Neural progenitor cell (in vitro differentiated cells): ENCODE data around the gene EIF3A. TPM values are rescaled to one million over a fixed set of nuclear protein-coding genes. Genes with fewer than 3 reads are reported as not detected.

Experiments used
- DNase-seq: peaks from one replicate; pipeline ENCODE4 v3.0.0-alpha.2; 2016; ENCODE audit warnings: low spot score
- H2AFZ ChIP-seq: fragments of 200-600 bp; sonication (generic); replicated peaks from 2 replicates; pipeline ENCODE4 v1.6.1; 2016; ENCODE audit warnings: antibody characterized with exemption
- H3F3A ChIP-seq: fragments of 200-600 bp; sonication (generic); 2 replicates; pipeline ENCODE4 v1.6.1; 2016; ENCODE audit warnings: antibody characterized with exemption, low read depth
- H3K27ac ChIP-seq: fragments of 200-600 bp; sonication (generic); 2 replicates; pipeline ENCODE4 v1.5.1; 2016; ENCODE audit warnings: mild to moderate bottlenecking
- H3K27me3 ChIP-seq: fragments of 200-600 bp; sonication (generic); 2 replicates; pipeline ENCODE4 v1.6.1; 2016; ENCODE audit warnings: mild to moderate bottlenecking, moderate library complexity
- H3K36me3 ChIP-seq: fragments of 200-600 bp; sonication (generic); 2 replicates; pipeline ENCODE4 v1.5.1; 2016
- H3K4me1 ChIP-seq: fragments of 200-600 bp; sonication (generic); 2 replicates; pipeline ENCODE4 v1.6.1; 2016; ENCODE audit warnings: mixed run types
- H3K4me2 ChIP-seq: fragments of 200-600 bp; sonication (generic); 2 replicates; pipeline ENCODE4 v1.6.1; 2016
- H3K4me3 ChIP-seq: fragments of 200-600 bp; sonication (generic); 2 replicates; pipeline ENCODE4 v1.5.1; 2016
- H3K79me2 ChIP-seq: fragments of 200-600 bp; sonication (generic); 2 replicates; pipeline ENCODE4 v1.6.1; 2016; ENCODE audit warnings: low read depth
- H3K9ac ChIP-seq: fragments of 200-600 bp; sonication (generic); 2 replicates; pipeline ENCODE4 v1.6.1; 2016
- H3K9me3 ChIP-seq: fragments of 200-600 bp; sonication (generic); 2 replicates; pipeline ENCODE4 v1.5.1; 2016; ENCODE audit warnings: low read depth
- H4K20me1 ChIP-seq: fragments of 200-600 bp; sonication (generic); 2 replicates; pipeline ENCODE4 v1.6.1; 2016; ENCODE audit warnings: low read depth
- H3K27ac Mint-ChIP-seq: 3 replicates; pipeline ENCODE4 v1.8.0; 2021; ENCODE audit warnings: mixed read lengths
- H3K27me3 Mint-ChIP-seq: 2 replicates; pipeline ENCODE4 v1.8.0; 2022; ENCODE audit warnings: low read depth, mild to moderate bottlenecking, inconsistent platforms, moderate library complexity, mixed read lengths; ENCODE audit not compliant: insufficient read depth
- H3K36me3 Mint-ChIP-seq: 3 replicates; pipeline ENCODE4 v1.8.0; 2021; ENCODE audit warnings: mixed read lengths
- H3K4me1 Mint-ChIP-seq: 3 replicates; pipeline ENCODE4 v1.8.0; 2021; ENCODE audit warnings: mixed read lengths
- H3K4me3 Mint-ChIP-seq: 3 replicates; pipeline ENCODE4 v1.8.0; 2021; ENCODE audit warnings: mild to moderate bottlenecking, moderate library complexity, mixed read lengths
- H3K9me3 Mint-ChIP-seq: 3 replicates; pipeline ENCODE4 v1.8.0; 2020; ENCODE audit warnings: mixed read lengths
- CTCF ChIP-seq: fragments of 200-600 bp; sonication (generic); IDR thresholded peaks from 2 replicates; pipeline ENCODE4 v1.5.1; 2017; ENCODE audit warnings: antibody characterized with exemption, mild to moderate bottlenecking
- EZH2 ChIP-seq: fragments of 200-600 bp; sonication (generic); IDR thresholded peaks from 2 replicates; pipeline ENCODE4 v1.6.1; 2017; ENCODE audit warnings: antibody characterized with exemption, mild to moderate bottlenecking, moderate library complexity
- EZH2phosphoT487 ChIP-seq: fragments of 200-600 bp; sonication (generic); IDR thresholded peaks from 2 replicates; pipeline ENCODE4 v1.6.1; 2017; ENCODE audit warnings: antibody characterized with exemption
- total RNA-seq: library from RNA; depleted of rRNA; stranded (reverse); fragments of >200 nt; gene quantifications from 2 replicates; pipeline ENCODE4 v1.2.3, GENCODE V29; 2015; ENCODE audit warnings: low replicate concordance

EIF3A gene
- 133 and 134 TPM in 2 replicates for total RNA-seq

- peak within 1 kb of the TSS; percentile 99 for H3K9ac ChIP-seq
These were observed at the start of gene EIF3A for GRCh38 chr10:119080521-119081259. Gene EIF3A (minus strand): TSS chr10:119080817. CDS start chr10:119080676, 141 bp downstream.

DNA sequence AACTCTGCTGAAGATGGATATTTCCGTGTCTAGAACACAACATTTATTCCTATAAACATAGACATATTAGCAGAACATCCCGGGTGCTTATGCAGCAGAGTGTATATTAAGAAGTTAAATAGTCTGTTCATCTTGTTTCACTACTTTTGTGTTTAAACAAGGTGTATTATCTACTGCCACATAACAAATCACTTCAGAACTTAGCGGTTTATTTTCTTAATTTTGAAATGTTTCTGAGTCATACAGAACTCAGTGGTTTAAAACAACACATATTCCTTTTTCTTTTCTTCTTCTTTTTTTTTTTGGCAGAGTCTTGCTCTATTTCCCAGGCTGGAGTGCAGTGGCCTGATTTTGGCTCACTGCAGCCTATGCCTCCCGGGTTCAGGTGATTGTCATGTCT is 49.1 kb upstream of the EIF3A start:
- Histone ChIP-seq H3K4me3 (no peak overlapping the region), H3F3A (peaks cover 2% of the 10 kb centered on the region), H3K27me3 (no peaks in the 10 kb centered on the region), H3K4me1 (no peaks in the 10 kb centered on the region), H4K20me1 (peaks cover 4% of the 10 kb centered on the region), H3K79me2 (no peaks in the 10 kb centered on the region), H3K36me3 (peaks cover 5% of the 10 kb centered on the region), H3K9ac (no peak overlapping the region), H3K9me3 (no peaks in the 10 kb centered on the region), H2AFZ (no peak overlapping the region), H3K4me2 (no peak overlapping the region), H3K27ac (no peak overlapping the region)
- no peak for TF ChIP-seq CTCF
- TF ChIP-seq EZH2, result no peak
- TF ChIP-seq EZH2phosphoT487, result no peak
- Mint-ChIP-seq H3K4me1 (no peaks in the 10 kb centered on the region), H3K27ac (no peak overlapping the region), H3K9me3 (no peaks in the 10 kb centered on the region), H3K36me3 (peaks cover 49% of the 10 kb centered on the region), H3K27me3 (no peaks in the 10 kb centered on the region), H3K4me3 (no peak overlapping the region)
- no peak for DNase-seq

More at GRCh38 chr10:119080521-119081259, at the start of gene EIF3A:
- Histone ChIP-seq H3K4me2 (peak within 1 kb of the TSS; percentile 78), H2AFZ (peak within 1 kb of the TSS; percentile 99), H3K79me2 (peaks cover 62% of the 10 kb centered on the region), H3K27ac (peak within 1 kb of the TSS; percentile 83), H3F3A (peaks cover 7% of the 10 kb centered on the region), H3K36me3 (no peaks in the 10 kb centered on the region), H3K4me3 (peak within 1 kb of the TSS; percentile 81), H3K27me3 (no peaks in the 10 kb centered on the region), H3K4me1 (peaks cover 11% of the 10 kb centered on the region), H4K20me1 (peaks cover 44% of the 10 kb centered on the region), H3K9me3 (no peaks in the 10 kb centered on the region)
- H3K9me3 Mint-ChIP-seq, result no peaks in the 10 kb centered on the region
- peaks cover 11% of the 10 kb centered on the region for H3K36me3 Mint-ChIP-seq
- peaks cover 4% of the 10 kb centered on the region for H3K27me3 Mint-ChIP-seq
- H3K27ac Mint-ChIP-seq, result peak within 1 kb of the TSS; percentile 98
- DNase-seq, result peak; percentile 95
- peak within 1 kb of the TSS; percentile 98 for H3K4me3 Mint-ChIP-seq
- peaks cover 26% of the 10 kb centered on the region for H3K4me1 Mint-ChIP-seq
- TF ChIP-seq EZH2phosphoT487 (no peak), EZH2 (no peak), CTCF (no peak)

GRCh38 chr10:119125942-119126341 is 45.3 kb upstream of the EIF3A start:
- no peak for DNase-seq
- no peaks in the 10 kb centered on the region for H3K27me3 ChIP-seq
- no peaks in the 10 kb centered on the region for H3K4me1 ChIP-seq
- H3K4me3 ChIP-seq, result no peak overlapping the region
- H3K9me3 Mint-ChIP-seq, result no peaks in the 10 kb centered on the region
- no peaks in the 10 kb centered on the region for H3K4me1 Mint-ChIP-seq
- peaks cover 4% of the 10 kb centered on the region for H4K20me1 ChIP-seq
- peaks cover 39% of the 10 kb centered on the region for H3K36me3 Mint-ChIP-seq
- no peaks in the 10 kb centered on the region for H3K79me2 ChIP-seq
- H3K9ac ChIP-seq, result no peak overlapping the region
- H3K36me3 ChIP-seq, result peaks cover 5% of the 10 kb centered on the region
- no peak overlapping the region for H3K4me3 Mint-ChIP-seq
- H3F3A ChIP-seq, result no peaks in the 10 kb centered on the region
- H3K27ac Mint-ChIP-seq, result no peak overlapping the region
- H3K9me3 ChIP-seq, result no peaks in the 10 kb centered on the region
- H3K4me2 ChIP-seq, result no peak overlapping the region
- no peak overlapping the region for H2AFZ ChIP-seq
- no peaks in the 10 kb centered on the region for H3K27me3 Mint-ChIP-seq
- no peak for TF ChIP-seq EZH2phosphoT487
- no peak overlapping the region for H3K27ac ChIP-seq

- Mint-ChIP-seq H3K27me3 (peaks cover 3% of the 10 kb centered on the region), H3K36me3 (peaks cover 22% of the 10 kb centered on the region), H3K9me3 (no peaks in the 10 kb centered on the region), H3K27ac (no peak overlapping the region), H3K4me1 (no peaks in the 10 kb centered on the region), H3K4me3 (no peak overlapping the region)
- Histone ChIP-seq H2AFZ (no peak overlapping the region), H4K20me1 (no peaks in the 10 kb centered on the region), H3K9ac (no peak overlapping the region), H3F3A (no peaks in the 10 kb centered on the region), H3K4me2 (no peak overlapping the region), H3K79me2 (no peaks in the 10 kb centered on the region), H3K4me3 (no peak overlapping the region), H3K27ac (no peak overlapping the region), H3K27me3 (no peaks in the 10 kb centered on the region), H3K9me3 (no peaks in the 10 kb centered on the region), H3K36me3 (peaks cover 8% of the 10 kb centered on the region), H3K4me1 (no peaks in the 10 kb centered on the region)
- DNase-seq, result no peak
- TF ChIP-seq EZH2, result no peak
- no peak for TF ChIP-seq CTCF
- no peak for TF ChIP-seq EZH2phosphoT487
These were observed 40.3 kb upstream of the EIF3A start for GRCh38 chr10:119120875-119121274.
